Skeletal muscle tissue (tissue), 4 donors: ENCODE measurements around the gene BRF1. TPM values are rescaled to one million over a fixed set of nuclear protein-coding genes. Genes with fewer than 3 reads are reported as not detected.
A peak's percentile ranks its signal among the peaks of the same experiment; 100 is the strongest.

ENCODE experiments used
- H3K27ac ChIP-seq: one replicate; pipeline ENCODE4 v1.7.0; 2013; ENCODE audit warnings: mild to moderate bottlenecking, low read depth, low read length, inconsistent platforms
- H3K27me3 ChIP-seq, 3 donors: one replicate each; pipeline ENCODE4 v1.7.0; 2013; ENCODE audit warnings: low read length in 3 of 3; ENCODE audit not compliant: control insufficient read depth in 3 of 3, insufficient read depth in 3 of 3
- H3K36me3 ChIP-seq, 3 donors: one replicate each; pipeline ENCODE4 v1.7.0; 2013; ENCODE audit warnings: low read length in 3 of 3; ENCODE audit not compliant: control insufficient read depth in 3 of 3, insufficient read depth in 3 of 3
- H3K4me1 ChIP-seq, 3 donors: one replicate each; pipeline ENCODE4 v1.7.0; 2013; ENCODE audit warnings: low read length in 3 of 3, mild to moderate bottlenecking in 3 of 3; ENCODE audit not compliant: control insufficient read depth in 3 of 3, insufficient read depth in 3 of 3
- H3K4me3 ChIP-seq, 3 donors: one replicate each; pipeline ENCODE4 v1.7.0; 2013; ENCODE audit warnings: low read length in 3 of 3
- H3K9ac ChIP-seq, 3 donors: one replicate each; pipeline ENCODE4 v1.7.0; 2013; ENCODE audit warnings: low read length in 3 of 3, mild to moderate bottlenecking in 3 of 3, moderate library complexity in 2 of 3, low read depth in 1 of 3
- H3K9me3 ChIP-seq, 3 donors: one replicate each; pipeline ENCODE4 v1.7.0; 2013; ENCODE audit warnings: low read length in 3 of 3; ENCODE audit not compliant: control insufficient read depth in 3 of 3
- total RNA-seq: library from RNA; depleted of rRNA; stranded (reverse); fragments of >200 nt; gene quantifications from one replicate; pipeline ENCODE4 v1.2.3, GENCODE V29; 2014
- donor health status: Osteomylitis.

BRF1 gene
- total RNA-seq, 1 donor from 2014 or later, result 38.1 TPM

DNA sequence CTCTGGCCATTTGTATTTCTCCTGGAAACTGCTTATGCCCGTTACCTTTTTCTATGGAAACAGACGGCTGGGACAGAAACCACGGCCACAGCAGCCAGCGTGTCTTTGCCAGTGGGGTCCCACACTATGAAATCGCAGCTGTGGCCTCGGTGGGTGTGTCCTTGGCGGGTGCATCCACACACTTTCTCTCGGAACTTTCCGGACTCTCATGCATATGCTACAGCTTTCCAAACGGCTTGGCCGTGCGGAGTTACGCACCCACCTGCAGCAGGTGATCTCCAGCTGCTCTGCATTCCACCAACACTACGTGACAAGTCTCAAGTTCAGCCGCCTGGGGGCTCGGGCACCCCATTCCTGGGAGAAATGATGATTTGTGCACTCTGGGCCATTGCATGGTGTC, 53.8 kb downstream of the BRF1 start:
- H3K27ac ChIP-seq, result no peak overlapping the region
- H3K9ac ChIP-seq, result no peak overlapping the region
- H3K27me3 ChIP-seq, result no peaks in the 10 kb centered on the region
- no peaks in the 10 kb centered on the region for H3K9me3 ChIP-seq
- no peak overlapping the region for H3K4me3 ChIP-seq
- peaks cover 34 to 53% (median 37%) of the 10 kb centered on the region in 3 donors for H3K4me1 ChIP-seq
- peaks cover 18 to 24% (median 23%) of the 10 kb centered on the region in 3 donors for H3K36me3 ChIP-seq

DNA sequence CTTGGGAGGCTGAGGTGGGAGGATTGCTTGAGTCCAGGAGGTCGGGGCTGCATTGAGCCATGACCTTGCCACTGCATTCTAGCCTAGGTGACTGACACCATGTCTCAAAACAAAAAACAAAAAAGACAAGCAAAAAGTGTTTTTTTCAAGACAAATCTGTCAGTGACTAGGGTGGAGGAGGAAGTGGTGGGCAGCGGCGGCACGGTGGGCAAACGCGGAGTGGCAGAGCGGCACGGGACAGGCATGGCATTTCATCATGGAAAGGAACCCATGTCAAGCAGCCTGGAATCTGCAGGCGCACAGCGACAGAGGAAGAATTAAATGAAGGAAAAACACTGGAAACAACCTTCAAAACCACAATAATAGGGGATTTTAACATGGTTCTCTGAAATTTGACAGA, 56.5 kb downstream of the BRF1 start:
- Histone ChIP-seq H3K9ac (no peak overlapping the region), H3K4me1 (peaks cover 14 to 30% (median 22%) of the 10 kb centered on the region in 3 donors), H3K36me3 (peaks cover 3 to 14% (median 5%) of the 10 kb centered on the region in 3 donors), H3K9me3 (no peaks in the 10 kb centered on the region), H3K27ac (no peak overlapping the region), H3K27me3 (no peaks in the 10 kb centered on the region), H3K4me3 (no peak overlapping the region)

DNA sequence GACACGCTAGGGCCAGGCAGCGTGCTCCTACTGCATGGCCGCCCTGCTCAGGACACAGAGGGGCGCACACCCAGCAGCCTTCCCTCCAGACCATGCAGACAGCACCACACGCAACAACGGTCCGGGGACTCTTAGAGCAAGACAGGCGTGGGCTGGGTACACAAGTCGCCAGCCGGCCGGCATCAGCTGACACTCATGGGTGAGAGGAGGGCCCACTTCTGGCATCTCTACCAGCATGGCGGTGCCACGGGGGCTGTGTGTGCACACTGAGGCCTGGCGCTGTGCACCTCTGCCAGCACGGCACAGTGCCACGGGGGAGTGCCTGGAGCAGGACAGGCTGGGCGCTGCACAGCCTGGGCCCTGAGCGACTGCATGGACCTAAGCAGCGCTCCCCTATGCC, 59.2 kb downstream of the BRF1 start:
- Histone ChIP-seq H3K27ac (no peak overlapping the region), H3K27me3 (no peaks in the 10 kb centered on the region), H3K9ac (no peak overlapping the region), H3K4me3 (no peak overlapping the region), H3K9me3 (no peaks in the 10 kb centered on the region), H3K4me1 (peaks cover 2 to 11% (median 9%) of the 10 kb centered on the region in 3 donors), H3K36me3 (peaks cover under 1 to 10% (median 5%) of the 10 kb centered on the region in 3 donors)

DNA sequence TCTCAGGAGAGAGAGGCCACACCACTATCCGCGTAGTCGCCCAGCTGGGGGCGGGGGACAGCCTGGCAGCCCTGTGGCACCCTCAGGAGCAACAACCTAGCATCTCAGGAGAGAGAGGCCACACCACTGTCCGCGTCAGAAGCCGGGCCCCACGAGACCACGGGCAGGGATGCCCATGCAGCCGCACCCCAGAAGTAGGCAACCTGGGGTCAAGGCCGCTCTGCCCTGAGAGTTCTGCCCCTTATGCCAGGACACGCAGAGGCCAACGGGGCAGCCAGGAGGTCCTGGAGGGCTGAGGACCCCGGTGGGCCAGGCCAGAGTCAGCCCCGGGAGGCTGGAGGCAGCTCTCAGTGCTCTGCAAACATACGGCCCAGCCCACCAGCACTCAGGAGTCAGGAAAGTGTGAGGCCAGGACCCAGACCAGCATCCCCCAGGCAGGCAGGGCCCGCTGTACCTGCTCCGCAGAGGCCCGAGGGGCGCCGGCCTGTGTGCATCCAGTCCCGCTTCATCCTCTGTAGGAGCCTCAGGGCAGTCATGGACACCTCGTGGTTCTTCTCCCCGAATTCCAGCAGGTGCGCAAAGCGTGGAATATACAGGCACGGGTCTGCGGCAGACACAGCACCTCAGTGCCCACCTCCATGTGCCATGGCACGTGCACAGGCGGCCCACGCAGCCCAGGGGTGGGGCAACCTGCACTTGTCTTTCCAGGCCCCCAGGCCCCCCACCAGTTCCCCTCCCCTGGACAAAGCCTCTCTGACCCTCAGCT, 59.8 kb downstream of the BRF1 start:
- H3K4me1 ChIP-seq, result peaks cover 2 to 7% (median 6%) of the 10 kb centered on the region in 3 donors
- no peaks in the 10 kb centered on the region for H3K27me3 ChIP-seq
- no peaks in the 10 kb centered on the region for H3K9me3 ChIP-seq
- no peak overlapping the region for H3K4me3 ChIP-seq
- H3K36me3 ChIP-seq, result peaks cover 0 to 10% (median 5%) of the 10 kb centered on the region in 3 donors
- H3K9ac ChIP-seq, result no peak overlapping the region
- H3K27ac ChIP-seq, result no peak overlapping the region

DNA sequence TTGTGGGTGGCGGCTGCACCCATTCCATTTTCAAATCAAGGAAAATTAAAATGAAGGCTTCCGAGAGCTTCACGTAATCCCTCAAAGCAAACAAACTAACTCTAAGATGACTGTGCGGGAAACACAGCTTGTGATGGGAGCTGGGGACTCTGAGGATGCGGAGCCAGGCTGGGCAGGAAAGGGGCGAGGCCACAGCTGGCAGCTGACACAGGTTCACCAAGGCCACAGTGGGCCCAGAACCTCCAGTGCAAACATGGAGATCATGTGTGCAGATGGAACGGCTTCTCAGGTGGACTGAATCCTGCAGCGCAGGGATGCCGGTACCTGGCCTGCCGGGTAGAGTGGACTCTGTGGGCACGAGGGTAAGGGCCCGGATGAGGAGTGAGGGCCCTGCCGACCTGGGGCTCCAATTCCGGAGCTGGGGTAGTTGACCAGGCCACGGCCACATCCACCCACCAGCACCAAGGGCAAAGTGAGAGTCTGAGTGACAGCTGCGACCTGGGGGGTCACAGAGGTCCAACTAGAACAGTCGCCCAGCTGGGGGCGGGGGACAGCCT, 71.6 kb downstream of the BRF1 start:
- Histone ChIP-seq H3K27ac (no peak overlapping the region), H3K9me3 (no peaks in the 10 kb centered on the region), H3K27me3 (no peaks in the 10 kb centered on the region), H3K4me1 (no peaks in the 10 kb centered on the region), H3K36me3 (peaks cover 9 to 14% (median 11%) of the 10 kb centered on the region in 3 donors), H3K4me3 (no peak overlapping the region), H3K9ac (no peak overlapping the region)

DNA sequence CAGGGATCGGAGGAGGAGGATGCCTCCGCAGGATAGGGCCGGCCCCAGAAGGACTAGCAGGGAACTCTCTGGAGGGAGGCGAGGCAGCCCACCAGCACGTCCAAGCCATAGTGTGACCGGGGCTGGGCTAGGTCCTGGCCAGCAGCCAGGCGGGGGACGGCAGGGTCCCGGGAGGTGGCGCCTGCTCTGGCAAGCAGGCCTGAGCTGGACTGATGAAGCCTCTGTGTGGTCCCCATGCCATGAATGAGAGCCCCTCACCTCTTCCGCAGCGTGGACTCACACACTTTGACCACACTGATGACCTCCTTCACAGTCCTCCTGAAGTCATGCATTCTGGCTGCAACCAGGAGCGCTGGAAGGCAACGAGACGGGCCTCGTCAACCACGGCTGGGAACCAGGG, 72.2 kb downstream of the BRF1 start:
- Histone ChIP-seq H3K4me1 (no peaks in the 10 kb centered on the region), H3K27me3 (no peaks in the 10 kb centered on the region), H3K36me3 (peaks cover 11 to 17% (median 13%) of the 10 kb centered on the region in 3 donors), H3K4me3 (no peak overlapping the region), H3K9ac (no peak overlapping the region), H3K9me3 (no peaks in the 10 kb centered on the region), H3K27ac (no peak overlapping the region)

DNA sequence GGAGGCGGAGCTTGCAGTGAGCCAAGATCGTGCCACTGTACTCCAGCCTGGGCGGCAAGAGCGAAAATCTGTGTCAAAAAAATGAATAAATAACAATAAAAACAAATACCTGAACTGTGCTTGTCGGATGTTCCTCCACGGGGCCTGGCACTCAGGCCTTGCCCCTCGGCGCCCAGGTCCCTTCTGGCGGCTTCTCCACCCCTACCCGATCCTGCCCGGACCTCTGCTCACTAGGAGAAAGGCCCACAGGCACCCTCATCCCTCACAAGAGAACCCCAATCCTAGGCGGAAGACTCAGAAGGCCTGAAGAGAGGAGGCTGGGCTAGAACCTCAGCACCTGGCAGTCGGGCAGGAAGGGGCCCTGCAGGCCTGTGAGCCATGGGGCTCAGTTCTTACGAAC, 73.5 kb downstream of the BRF1 start:
- Histone ChIP-seq H3K4me1 (no peaks in the 10 kb centered on the region), H3K36me3 (peaks cover 11 to 22% (median 15%) of the 10 kb centered on the region in 3 donors), H3K9me3 (no peaks in the 10 kb centered on the region), H3K27me3 (no peaks in the 10 kb centered on the region), H3K4me3 (no peak overlapping the region), H3K27ac (no peak overlapping the region), H3K9ac (no peak overlapping the region)

DNA sequence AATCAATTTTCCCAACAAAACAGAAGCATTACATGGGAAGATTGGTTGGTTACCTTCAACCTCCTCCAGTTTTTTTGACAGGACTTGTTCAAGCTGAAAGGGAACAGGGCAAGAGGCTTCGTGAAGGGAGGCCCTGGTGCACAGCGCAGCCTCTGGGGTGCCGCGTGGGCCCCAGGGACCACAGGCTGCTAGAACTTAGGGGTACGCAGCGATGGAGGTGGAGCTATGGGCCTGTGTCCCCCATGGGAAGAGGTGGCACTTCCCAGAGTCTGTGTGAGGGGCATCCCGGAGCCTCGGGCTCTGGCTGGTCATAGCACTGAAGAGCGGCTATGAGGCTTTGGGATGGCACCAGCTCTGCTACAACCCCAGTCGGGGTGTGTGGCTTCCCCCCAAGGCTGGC, 74.6 kb downstream of the BRF1 start:
- Histone ChIP-seq H3K27me3 (no peaks in the 10 kb centered on the region), H3K9me3 (no peaks in the 10 kb centered on the region), H3K4me1 (no peaks in the 10 kb centered on the region), H3K9ac (no peak overlapping the region), H3K27ac (no peak overlapping the region), H3K4me3 (no peak overlapping the region), H3K36me3 (peaks cover 18 to 30% (median 18%) of the 10 kb centered on the region in 3 donors)

DNA sequence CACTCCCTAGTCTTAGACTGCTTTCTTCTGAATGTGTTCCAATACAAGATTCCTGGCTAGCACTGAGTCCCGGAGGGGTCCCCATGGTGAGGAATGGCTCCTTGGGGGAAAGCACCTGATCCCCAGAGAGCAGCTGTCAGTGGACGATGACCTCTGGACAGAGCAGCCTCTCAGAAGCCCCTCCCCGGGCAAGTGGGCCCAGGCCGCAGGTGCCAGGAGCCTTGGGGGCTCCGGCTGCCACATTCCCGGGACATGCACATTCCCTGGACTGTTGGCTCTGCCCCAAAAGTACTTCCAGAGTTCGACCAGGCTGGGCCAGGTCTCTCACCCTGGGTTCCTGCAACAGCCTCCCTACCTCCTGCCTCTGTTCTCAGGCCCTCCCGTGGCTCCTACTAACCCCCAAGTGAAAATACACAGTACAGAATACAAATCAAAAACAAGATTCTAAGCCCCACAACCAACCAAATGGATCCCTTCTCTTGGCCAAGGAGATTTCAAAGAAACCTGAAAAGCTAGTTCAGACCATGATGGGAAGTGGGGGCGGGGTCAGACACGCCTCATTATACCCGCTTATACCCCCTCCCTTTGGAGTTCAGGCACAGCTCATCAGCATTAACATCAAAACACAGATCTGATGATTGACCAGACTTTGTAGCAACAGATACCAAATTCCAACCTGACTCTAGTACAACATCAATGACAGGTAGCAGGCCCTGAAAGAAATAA, 75.8 kb downstream of the BRF1 start:
- Histone ChIP-seq H3K36me3 (peaks cover 25 to 41% (median 25%) of the 10 kb centered on the region in 3 donors), H3K9ac (peak overlapping the region in 1 of 3 donors; percentile 16), H3K27me3 (no peaks in the 10 kb centered on the region), H3K27ac (no peak overlapping the region), H3K9me3 (no peaks in the 10 kb centered on the region), H3K4me3 (no peak overlapping the region), H3K4me1 (no peaks in the 10 kb centered on the region)
